Measurements from ENCODE around the gene MYO10. TPM values are rescaled to one million over a fixed set of nuclear protein-coding genes. Genes with fewer than 3 reads are reported as not detected.

Gene MYO10
- total and polyA plus RNA-seq, 2 donors (not counting 3 experiments of a cell fraction or from before 2014, with no cell fraction given): 36.0 to 148 TPM

DNA sequence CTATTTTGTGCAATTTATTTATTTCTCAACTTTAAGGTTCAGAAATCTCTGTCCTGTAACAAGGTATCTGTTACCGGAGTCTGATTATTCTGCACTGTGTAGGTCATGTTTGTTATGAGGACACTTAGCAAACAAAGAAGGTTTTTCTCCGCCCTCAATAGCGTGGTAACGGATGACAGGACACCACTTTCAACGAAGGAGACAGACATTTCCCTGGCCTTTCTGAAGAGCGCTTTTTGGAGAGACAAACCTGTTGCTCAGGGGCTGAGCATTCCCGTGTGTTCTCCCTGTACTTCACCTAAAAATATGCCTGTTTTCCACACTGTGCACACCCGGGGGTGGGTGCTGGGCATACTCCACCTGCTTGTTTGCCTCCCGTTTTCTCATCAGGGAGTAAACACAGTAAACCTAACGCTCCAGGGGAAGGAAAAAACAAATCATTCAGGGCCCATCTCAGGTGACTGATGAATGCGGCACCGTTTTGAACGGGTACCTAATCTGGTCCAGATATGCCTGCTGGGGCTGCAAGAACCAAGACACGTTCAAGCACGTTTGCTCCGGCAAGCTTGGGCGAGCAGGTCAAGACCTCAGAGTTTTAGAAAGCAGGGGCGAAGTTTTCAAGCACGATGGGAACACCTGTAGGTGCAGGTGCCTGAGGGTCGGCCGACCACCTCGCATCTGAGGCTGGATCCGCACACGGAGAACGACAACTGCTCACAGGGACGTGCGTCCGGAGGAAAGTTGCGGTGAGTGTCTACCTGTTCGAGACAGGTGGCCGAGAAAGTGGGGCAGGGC lies 320.1 kb downstream of the MYO10 start:
- TF ChIP-seq JUN (IDR thresholded peaks at IDR 0.05; ENCODE audit: borderline replicate concordance, insufficient read depth, insufficient read length, low read depth) (no peak), POLR2AphosphoS5 (IDR thresholded peaks at IDR 0.05; ENCODE audit: insufficient read depth, low read depth, low read length) (no peak), FOS (IDR thresholded peaks at IDR 0.05; ENCODE audit: borderline replicate concordance, insufficient read depth, low read length) (no peak), EZH2 (IDR thresholded peaks at IDR 0.05; ENCODE audit: borderline replicate concordance, low read depth, low read length, severe bottlenecking) (no peak), MYC (IDR thresholded peaks at IDR 0.05; ENCODE audit: low read depth, low read length) (no peak), GATA2 (IDR thresholded peaks at IDR 0.05; ENCODE audit: insufficient read depth, insufficient read length, low read depth, low read length) (no peak), POLR2A (IDR thresholded peaks at IDR 0.05; ENCODE audit: low read depth, low read length) (no peak), CTCF (IDR thresholded peaks at IDR 0.05; ENCODE audit: extremely low read depth in 1 of 2, insufficient read depth in 1 of 2, low read depth in 1 of 2, low read length in 2 of 2) (no peak), MAX (IDR thresholded peaks at IDR 0.05; ENCODE audit: insufficient read depth, insufficient read length) (no peak)
- dilution Hi-C loops (cut with MboI; ENCODE audit: extremely low pct_ligation_motif_present, low sequenced_read_pairs) (no loop called here), intact Hi-C loops (cut with micrococcal nuclease) (no loop called here)
- ChIA-PET CTCF (no interaction called here), POLR2A (no interaction called here)
- Histone ChIP-seq H3K9ac (replicated peaks; ENCODE audit: extremely low read depth, insufficient read depth, low read length) (no peak overlapping the region), H3K27me3 (ENCODE audit: control insufficient read depth in 2 of 2, insufficient read depth in 2 of 2, low read length in 2 of 2) (peaks cover 23 to 29% of the 10 kb centered on the region in 2 experiments), H3K4me1 (ENCODE audit: control insufficient read depth, extremely low read depth, insufficient read depth, low read length) (peaks cover 3% of the 10 kb centered on the region), H3K79me2 (ENCODE audit: control insufficient read depth, insufficient read depth, low read length) (no peaks in the 10 kb centered on the region), H3K4me2 (ENCODE audit: insufficient read depth, low read length) (peak overlapping the region; percentile 65), H4K20me1 (replicated peaks; ENCODE audit: control insufficient read depth, extremely low read depth, insufficient read depth, low read length) (no peaks in the 10 kb centered on the region), H3K9me1 (replicated peaks; ENCODE audit: control insufficient read depth, extremely low read depth, insufficient read depth, low read length) (no peaks in the 10 kb centered on the region), H2AFZ (ENCODE audit: low read depth, low read length) (peak overlapping the region; percentile 81), H3K9me3 (replicated peaks; ENCODE audit: control insufficient read depth, insufficient read depth, low read length) (no peaks in the 10 kb centered on the region), H3K4me3 (replicated peaks in 1 of 3; ENCODE audit: insufficient read depth in 1 of 3, low read depth in 1 of 3, low read length in 3 of 3) (peak overlapping the region in 1 of 3 experiments; percentile 45), H3K36me3 (ENCODE audit: control insufficient read depth in 2 of 2, extremely low read depth in 1 of 2, insufficient read depth in 2 of 2, low read length in 2 of 2) (no peaks in the 10 kb centered on the region), H3K27ac (ENCODE audit: insufficient read depth, low read depth, low read length) (no peak overlapping the region)
- no TSS peak for BruUV-seq (replicated peaks)
- DNase-seq (ENCODE audit: low read depth, low spot score): no peak
- no peak for FAIRE-seq
